Upper lobe of right lung (tissue), 1 donor: ENCODE measurements around the gene RGS3. TPM values are rescaled to one million over a fixed set of nuclear protein-coding genes. Genes with fewer than 3 reads are reported as not detected.
A peak's percentile ranks its signal among the peaks of the same experiment; 100 is the strongest.

Experiments
- ATAC-seq: fragments of 200-7000 bp; cut with Tn5 transposase; one replicate; pipeline ENCODE4 v1.9.1; 2020; ENCODE audit warnings: mild to moderate bottlenecking, moderate library complexity
- DNase-seq: peaks from one replicate; pipeline ENCODE4 v3.0.0-alpha.2; 2020
- H3K27ac ChIP-seq: fragments of 200-600 bp; one replicate; pipeline ENCODE4 v1.8.0; 2022
- H3K27me3 ChIP-seq: fragments of 200-600 bp; one replicate; pipeline ENCODE4 v1.8.0; 2022; ENCODE audit warnings: mild to moderate bottlenecking
- H3K36me3 ChIP-seq: fragments of 200-600 bp; one replicate; pipeline ENCODE4 v1.8.0; 2022
- H3K4me1 ChIP-seq: fragments of 200-600 bp; one replicate; pipeline ENCODE4 v1.8.0; 2022
- H3K4me3 ChIP-seq: fragments of 200-600 bp; one replicate; pipeline ENCODE4 v1.8.0; 2022; ENCODE audit warnings: mild to moderate bottlenecking
- H3K9me3 ChIP-seq: fragments of 200-600 bp; one replicate; pipeline ENCODE4 v1.8.0; 2022
- intact Hi-C: fragments of 100-400 bp; cut with DNase I; formaldehyde crosslinking; loops from one replicate; pipeline ENCODE4 v1.11.0; 2022
- total RNA-seq: library from RNA; stranded (reverse); fragmentation: NEBNext Ultra II Directional; extraction: Animal tissue kit (Norgen Biotek cat#: 25700); gene quantifications from one replicate; pipeline ENCODE4 v1.2.1, GENCODE V29; 2021
- TF ChIP-seq, protein P1 (sequence below): fragments of 200-600 bp; IDR thresholded peaks from one replicate; pipeline ENCODE4 v1.8.0; 2022; ENCODE audit warnings: antibody characterized with exemption
- donor health status: DM: no; HTN: yes; CAD: no; lungs with severe emphysema.

The RGS3 gene
- total RNA-seq, 1 donor from 2014 or later: 71.1 TPM

DNA sequence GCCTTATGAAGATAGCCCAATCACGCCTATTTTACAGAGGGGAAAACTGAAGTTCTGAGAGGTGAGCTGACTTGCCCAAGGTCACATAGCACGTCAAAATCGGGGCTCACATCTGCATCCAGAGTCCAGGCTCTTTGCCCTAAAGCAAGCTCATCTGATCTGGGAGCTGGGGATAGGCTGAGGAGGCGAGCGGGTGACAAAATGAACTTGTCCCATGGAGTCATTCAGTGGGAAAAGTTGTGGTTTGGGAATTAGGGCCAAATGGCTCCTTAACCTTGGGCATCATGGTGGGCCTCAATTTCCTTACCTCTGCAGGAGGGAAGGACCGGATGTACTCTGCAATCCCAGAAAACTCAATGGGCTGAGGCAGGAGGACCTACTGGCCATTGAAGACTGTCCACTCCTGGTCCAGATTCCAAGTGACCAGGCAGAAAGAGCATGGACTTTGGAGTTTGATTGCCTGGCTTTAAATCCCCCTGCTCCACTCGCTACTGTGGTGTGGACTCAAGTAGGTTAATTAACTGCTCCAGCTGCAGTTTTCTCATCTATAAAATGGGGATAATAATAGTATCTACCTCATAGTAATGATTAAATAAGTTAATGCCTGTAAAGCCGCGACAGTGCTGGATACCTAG is 160.4 kb downstream of the RGS3 start:
- Histone ChIP-seq H3K27me3 (no peaks in the 10 kb centered on the region), H3K36me3 (no peaks in the 10 kb centered on the region), H3K4me1 (peaks cover 23% of the 10 kb centered on the region), H3K4me3 (no peak overlapping the region), H3K27ac (no peak overlapping the region), H3K9me3 (no peaks in the 10 kb centered on the region)
- TF ChIP-seq, protein P1, sequence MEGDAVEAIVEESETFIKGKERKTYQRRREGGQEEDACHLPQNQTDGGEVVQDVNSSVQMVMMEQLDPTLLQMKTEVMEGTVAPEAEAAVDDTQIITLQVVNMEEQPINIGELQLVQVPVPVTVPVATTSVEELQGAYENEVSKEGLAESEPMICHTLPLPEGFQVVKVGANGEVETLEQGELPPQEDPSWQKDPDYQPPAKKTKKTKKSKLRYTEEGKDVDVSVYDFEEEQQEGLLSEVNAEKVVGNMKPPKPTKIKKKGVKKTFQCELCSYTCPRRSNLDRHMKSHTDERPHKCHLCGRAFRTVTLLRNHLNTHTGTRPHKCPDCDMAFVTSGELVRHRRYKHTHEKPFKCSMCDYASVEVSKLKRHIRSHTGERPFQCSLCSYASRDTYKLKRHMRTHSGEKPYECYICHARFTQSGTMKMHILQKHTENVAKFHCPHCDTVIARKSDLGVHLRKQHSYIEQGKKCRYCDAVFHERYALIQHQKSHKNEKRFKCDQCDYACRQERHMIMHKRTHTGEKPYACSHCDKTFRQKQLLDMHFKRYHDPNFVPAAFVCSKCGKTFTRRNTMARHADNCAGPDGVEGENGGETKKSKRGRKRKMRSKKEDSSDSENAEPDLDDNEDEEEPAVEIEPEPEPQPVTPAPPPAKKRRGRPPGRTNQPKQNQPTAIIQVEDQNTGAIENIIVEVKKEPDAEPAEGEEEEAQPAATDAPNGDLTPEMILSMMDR: no peak
- ATAC-seq: no peak
- intact Hi-C loops: no loop called here
- DNase-seq: peak; percentile 27

DNA sequence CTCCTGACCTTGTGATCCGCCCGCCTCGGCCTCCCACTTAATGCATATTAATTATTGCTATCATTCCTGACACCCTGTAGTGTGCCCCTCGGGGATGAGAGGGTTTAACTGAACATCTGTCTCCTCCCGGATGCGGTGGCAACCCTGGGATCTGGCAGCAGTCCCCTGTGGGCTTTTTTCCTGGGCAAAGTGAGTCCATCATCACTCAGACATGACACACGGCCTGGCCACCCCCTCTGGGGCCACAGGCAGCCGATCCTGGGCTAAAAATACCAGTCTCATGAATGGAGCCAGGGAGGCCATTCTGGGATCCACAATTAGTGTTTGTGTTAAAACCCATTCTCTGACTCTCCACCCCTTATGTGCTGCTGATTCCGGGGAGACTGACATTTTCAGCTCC is 161.2 kb downstream of the RGS3 start:
- Histone ChIP-seq H3K4me1 (peaks cover 22% of the 10 kb centered on the region), H3K9me3 (no peaks in the 10 kb centered on the region), H3K4me3 (no peak overlapping the region), H3K36me3 (no peaks in the 10 kb centered on the region), H3K27me3 (no peaks in the 10 kb centered on the region), H3K27ac (no peak overlapping the region)
- ATAC-seq (no peak), DNase-seq (peak; percentile 32)
- TF ChIP-seq, protein P1: no peak
- intact Hi-C loops: no loop called here

DNA sequence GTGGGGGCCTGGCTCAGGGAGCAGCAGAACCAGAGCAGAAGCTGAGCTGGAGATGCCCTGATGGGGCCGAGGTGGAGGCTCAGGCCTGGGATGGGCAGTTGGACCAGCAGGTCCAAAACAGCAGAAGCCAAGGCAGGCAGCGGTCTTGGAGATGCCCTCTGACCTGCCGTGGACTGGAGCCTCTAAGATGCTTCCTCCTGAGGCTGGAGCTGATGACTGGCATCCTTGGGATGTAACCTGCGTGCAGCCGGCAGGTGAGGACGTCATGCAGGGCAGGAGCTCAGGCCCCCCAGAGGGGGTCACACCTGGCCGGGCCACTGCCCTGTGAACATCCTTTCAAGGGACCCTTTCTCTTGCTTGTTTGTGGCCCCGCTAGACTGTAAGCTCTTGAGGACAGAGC is 162.0 kb downstream of the RGS3 start:
- DNase-seq (peak; percentile 55), ATAC-seq (no peak)
- Histone ChIP-seq H3K36me3 (no peaks in the 10 kb centered on the region), H3K4me3 (no peak overlapping the region), H3K27ac (no peak overlapping the region), H3K27me3 (no peaks in the 10 kb centered on the region), H3K9me3 (no peaks in the 10 kb centered on the region), H3K4me1 (peaks cover 15% of the 10 kb centered on the region)
- TF ChIP-seq, protein P1: no peak
- intact Hi-C loops: no loop called here

DNA sequence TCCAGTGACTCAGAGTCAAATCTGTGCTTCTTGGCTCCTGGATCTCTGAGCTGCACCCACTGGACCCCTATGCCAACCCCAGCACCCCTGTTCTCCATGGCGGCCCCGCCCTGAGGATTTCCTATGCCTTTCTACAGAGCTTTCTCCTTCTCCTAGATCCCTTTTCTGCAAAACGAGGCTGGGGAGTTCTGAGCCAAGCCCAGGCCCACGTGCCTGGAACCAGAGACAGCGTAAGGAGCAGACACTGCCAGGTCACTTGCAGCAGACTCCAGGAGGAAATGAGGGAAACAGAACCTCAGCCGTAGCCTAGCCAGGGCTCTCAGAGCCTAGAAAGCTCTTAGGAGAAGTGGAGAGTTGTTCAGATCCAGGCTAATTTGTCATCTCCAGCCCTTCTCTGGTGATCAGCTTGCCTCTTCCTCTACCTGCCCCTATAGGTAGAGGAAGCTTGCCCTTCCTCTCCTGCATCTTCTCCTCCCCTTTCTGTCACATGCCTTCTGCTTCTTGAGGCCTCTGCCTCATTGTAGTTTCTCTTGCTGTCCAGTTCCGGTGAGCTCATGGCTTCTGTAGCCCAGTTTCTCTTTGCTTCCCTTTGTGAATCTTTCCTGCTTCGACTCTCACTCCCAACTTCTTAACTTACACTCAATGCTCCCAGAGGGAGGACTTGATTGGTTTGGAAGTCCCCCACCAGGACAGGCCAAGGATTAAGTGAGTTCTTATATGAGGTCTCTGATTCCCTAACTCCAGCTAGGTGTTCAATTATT is 163.4 kb downstream of the RGS3 start:
- H3K4me3 ChIP-seq: no peak overlapping the region
- peak overlapping the region; percentile 15 for H3K27ac ChIP-seq
- no peaks in the 10 kb centered on the region for H3K9me3 ChIP-seq
- intact Hi-C loops: no loop called here
- H3K4me1 ChIP-seq: peaks cover under 1% of the 10 kb centered on the region
- TF ChIP-seq, protein P1: no peak
- ATAC-seq: peak; percentile 12
- H3K36me3 ChIP-seq: no peaks in the 10 kb centered on the region
- peak; percentile 42 for DNase-seq
- H3K27me3 ChIP-seq: no peaks in the 10 kb centered on the region

DNA sequence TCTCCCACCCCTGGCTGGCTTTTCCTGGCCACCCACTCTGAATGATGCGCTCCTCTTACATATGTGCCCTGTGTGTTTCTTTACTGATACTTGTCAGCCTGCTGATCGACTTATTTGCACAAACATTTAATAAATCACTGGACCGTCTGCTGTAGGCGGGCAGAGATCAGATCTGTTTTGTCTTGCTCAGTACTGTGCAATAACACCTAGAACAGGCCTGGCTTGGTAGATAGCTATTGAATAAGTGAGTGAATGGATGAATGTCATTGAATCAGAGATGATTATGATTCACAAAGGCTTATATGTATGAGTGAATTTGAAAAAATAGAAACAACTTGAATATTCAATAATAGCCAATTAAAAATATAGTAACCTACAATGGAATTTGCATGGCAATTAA is 165.1 kb downstream of the RGS3 start:
- ATAC-seq: no peak
- TF ChIP-seq, protein P1: no peak
- Histone ChIP-seq H3K4me3 (no peak overlapping the region), H3K27me3 (no peaks in the 10 kb centered on the region), H3K27ac (no peak overlapping the region), H3K4me1 (no peaks in the 10 kb centered on the region), H3K9me3 (no peaks in the 10 kb centered on the region), H3K36me3 (no peaks in the 10 kb centered on the region)
- intact Hi-C loops: no loop called here
- DNase-seq: no peak
